Measurements from ENCODE around the gene DNAL1. TPM values are rescaled to one million over a fixed set of nuclear protein-coding genes. Genes with fewer than 3 reads are reported as not detected.
"Not testable (repeated sequence)": the region's sequence is repeated elsewhere in the genome, so short reads cannot be mapped to it uniquely, and the experiment has no call there.

Gene DNAL1
- total RNA-seq, 1 donor from 2014 or later = 14.7 TPM

- Histone ChIP-seq H3K36me3 (no peaks in the 10 kb centered on the region), H3K4me1 (peaks cover 13% of the 10 kb centered on the region), H3K27ac (no peak overlapping the region), H3K9me3 (no peaks in the 10 kb centered on the region), H3K27me3 (ENCODE audit: low read depth) (no peaks in the 10 kb centered on the region), H3K4me3 (no peak overlapping the region)
- DNase-seq = no peak
- TF ChIP-seq CTCF (IDR thresholded peaks at IDR 0.05) = no peak
- no peak for ATAC-seq
- intact Hi-C loops (cut with DNase I) = no loop called here
These were observed 14.6 kb upstream of the DNAL1 start for GRCh38 chr14:73630009-73630780.

DNA sequence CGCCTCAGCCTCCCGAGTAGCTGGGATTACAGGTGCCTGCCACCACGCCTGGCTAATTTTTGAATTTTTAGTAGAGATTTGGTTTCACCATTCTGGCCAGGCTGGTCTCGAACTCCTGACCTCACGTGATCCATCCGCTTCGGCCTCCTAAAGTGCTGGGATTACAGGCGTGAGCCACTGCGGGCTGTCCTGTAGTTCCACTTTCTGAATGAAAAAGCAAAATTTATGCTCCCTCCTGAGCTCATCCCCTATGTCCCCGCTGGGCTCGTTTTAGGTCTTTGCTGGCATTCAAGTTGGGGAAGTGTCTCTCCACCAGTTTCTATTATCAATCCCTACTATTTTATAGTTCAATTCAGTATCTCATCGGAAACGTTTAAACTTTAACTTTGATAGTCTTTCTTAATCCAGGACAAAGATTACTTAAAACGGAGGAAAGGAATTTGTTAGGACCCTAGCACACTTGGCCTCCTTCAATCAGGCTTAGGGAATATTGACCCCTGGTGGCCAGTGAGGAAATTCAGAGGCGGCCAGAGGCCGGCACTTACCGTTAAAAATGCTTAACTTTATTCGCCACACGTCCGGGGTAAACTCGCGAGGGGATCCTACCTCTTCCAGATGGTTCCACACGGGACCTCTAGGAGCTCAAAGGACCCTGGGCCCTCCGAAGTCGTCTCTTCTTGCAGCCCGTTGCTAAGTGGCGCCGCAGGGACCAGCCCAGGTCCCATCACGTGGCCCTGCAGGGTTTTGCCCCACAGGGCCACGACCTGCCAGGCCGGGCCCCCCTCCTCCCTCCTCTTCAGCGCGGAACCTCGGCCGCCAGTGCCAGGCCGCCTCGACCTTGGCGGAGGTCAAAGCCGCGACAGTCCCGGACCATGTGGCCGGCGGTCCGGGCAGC lies 11.4 kb upstream of the DNAL1 start:
- Histone ChIP-seq H3K4me3 (peak overlapping the region; percentile 67), H3K9me3 (no peaks in the 10 kb centered on the region), H3K4me1 (peaks cover 13% of the 10 kb centered on the region), H3K27ac (peak overlapping the region; percentile 61), H3K27me3 (ENCODE audit: low read depth) (no peaks in the 10 kb centered on the region), H3K36me3 (no peaks in the 10 kb centered on the region)
- peak; percentile 82 for TF ChIP-seq CTCF (IDR thresholded peaks at IDR 0.05)
- peak; percentile 75 for DNase-seq
- intact Hi-C loops (cut with DNase I) = no loop called here
- peak; percentile 91 for ATAC-seq

- ATAC-seq (peak; percentile 83 to 89), DNase-seq (peak; percentile 60)
- no peak for TF ChIP-seq CTCF (IDR thresholded peaks at IDR 0.05)
- Histone ChIP-seq H3K9me3 (no peaks in the 10 kb centered on the region), H3K36me3 (no peaks in the 10 kb centered on the region), H3K27me3 (ENCODE audit: low read depth) (no peaks in the 10 kb centered on the region), H3K4me3 (peak overlapping the region; percentile 67), H3K4me1 (peaks cover 13% of the 10 kb centered on the region), H3K27ac (peak overlapping the region; percentile 61)
- intact Hi-C loops (cut with DNase I) = no loop called here
These were observed 10.6 kb upstream of the DNAL1 start for GRCh38 chr14:73634011-73634833.

GRCh38 chr14:73636355-73636754 lies 8.4 kb upstream of the DNAL1 start:
- H3K4me1 ChIP-seq = peaks cover 13% of the 10 kb centered on the region
- H3K27ac ChIP-seq; DNase-seq; H3K4me3 ChIP-seq; H3K36me3 ChIP-seq; H3K27me3 ChIP-seq (ENCODE audit: low read depth); H3K9me3 ChIP-seq; ATAC-seq; intact Hi-C loops (cut with DNase I): not testable (repeated sequence)

DNA sequence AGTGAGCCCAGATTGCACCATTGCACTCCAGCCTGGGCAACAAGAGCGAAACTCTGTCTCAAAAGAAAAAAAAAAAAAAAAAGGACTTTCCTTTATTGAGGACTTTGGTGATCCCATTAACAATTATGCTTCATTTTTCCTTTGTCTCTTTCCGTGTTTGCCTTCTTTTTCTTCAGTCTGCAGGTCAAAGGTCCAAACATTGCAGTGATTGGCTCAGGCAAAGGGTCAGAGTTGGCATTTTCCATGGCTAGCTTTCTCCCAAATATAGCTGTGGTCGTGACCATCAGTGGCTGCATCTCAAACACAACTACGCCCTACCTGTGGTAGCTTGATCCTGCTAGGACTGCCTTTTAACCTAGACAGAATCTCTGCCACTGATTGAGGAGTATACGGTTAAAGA lies 7.0 kb upstream of the DNAL1 start:
- Histone ChIP-seq H3K36me3 (no peaks in the 10 kb centered on the region), H3K4me3 (no peak overlapping the region), H3K27ac (no peak overlapping the region), H3K27me3 (ENCODE audit: low read depth) (no peaks in the 10 kb centered on the region), H3K4me1 (peaks cover 13% of the 10 kb centered on the region), H3K9me3 (no peaks in the 10 kb centered on the region)
- TF ChIP-seq CTCF (IDR thresholded peaks at IDR 0.05) = no peak
- ATAC-seq (no peak), DNase-seq (no peak)
- intact Hi-C loops (cut with DNase I) = no loop called here

All from lower lobe of right lung (tissue), 2 donors.